ENCODE results near the gene TM2D1.
"Not testable (repeated sequence)": the region's sequence is repeated elsewhere in the genome, so short reads cannot be mapped to it uniquely, and the experiment has no call there.

Gene TM2D1

DNA sequence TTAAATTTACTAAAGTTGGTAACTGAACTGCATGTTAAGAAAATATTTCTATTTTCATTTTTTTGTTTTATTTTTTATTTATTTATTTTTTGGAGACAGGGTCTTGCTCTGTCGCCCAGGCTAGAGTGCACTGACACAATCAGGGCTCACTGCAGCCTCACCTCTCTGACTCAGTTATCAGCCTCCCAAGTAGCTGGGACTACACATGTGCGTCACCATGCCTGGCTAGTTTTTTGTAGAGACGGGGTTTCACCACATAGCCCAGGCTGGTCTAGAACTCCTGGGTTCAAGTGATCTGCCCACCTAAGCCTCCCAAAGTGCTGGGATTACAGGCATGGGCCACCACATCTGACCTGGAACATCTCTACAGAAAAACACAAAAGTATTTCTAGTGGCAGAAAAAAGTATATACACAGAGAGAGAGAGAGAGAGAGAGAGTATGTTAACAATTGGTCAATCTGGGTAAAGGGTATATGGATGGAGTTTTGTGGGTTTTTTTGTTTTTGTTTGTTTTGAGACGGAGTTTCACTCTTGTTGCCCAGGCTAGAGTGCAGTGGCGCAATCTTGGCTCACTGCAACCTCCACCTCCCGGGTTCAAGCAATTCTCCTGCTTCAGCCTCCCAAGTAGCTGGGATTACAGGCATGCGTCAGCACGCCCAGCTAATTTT is 5.8 kb downstream of the TM2D1 start:
- DNase-seq (ENCODE audit: low read depth) = not testable (repeated sequence)

DNA sequence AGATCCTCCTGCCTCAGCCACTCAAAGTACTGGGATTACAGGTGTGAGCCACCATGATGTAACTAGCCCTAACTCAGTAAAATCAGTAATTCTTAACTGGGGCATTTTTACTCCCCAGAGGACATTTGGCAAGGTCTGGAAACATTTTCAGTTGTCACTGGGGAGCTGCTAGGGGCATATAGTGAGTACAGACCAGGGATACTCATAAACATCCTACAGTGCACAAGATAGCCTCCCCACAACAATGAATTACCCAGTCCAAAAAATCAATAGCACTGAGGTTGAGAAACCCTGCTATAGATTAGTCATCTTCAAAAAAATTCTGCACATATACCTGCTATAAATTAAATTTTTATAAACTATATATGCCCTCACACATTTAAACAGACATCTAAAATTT is 13.0 kb downstream of the TM2D1 start:
- no peak for DNase-seq (ENCODE audit: low read depth)

DNA sequence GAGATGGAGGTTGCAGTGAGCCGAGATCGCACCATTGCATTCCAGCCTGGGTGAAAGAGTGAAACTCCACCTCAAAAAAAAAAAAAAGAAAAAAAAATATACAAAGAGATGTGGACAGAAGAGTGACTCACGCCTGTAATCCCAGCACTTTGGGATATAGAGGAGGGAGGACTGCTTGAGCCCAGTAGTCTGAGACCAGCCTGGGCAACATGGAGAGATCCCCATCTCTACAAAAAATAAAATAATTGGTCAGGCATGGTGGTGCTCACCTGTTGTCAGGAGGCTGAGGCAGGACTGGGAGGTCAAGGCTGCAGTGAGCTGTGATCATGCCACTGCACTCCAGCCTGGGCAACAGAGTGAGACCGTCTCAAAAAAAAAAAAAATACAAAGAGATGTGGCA is 13.7 kb downstream of the TM2D1 start:
- DNase-seq (ENCODE audit: low read depth) = not testable (repeated sequence)

DNA sequence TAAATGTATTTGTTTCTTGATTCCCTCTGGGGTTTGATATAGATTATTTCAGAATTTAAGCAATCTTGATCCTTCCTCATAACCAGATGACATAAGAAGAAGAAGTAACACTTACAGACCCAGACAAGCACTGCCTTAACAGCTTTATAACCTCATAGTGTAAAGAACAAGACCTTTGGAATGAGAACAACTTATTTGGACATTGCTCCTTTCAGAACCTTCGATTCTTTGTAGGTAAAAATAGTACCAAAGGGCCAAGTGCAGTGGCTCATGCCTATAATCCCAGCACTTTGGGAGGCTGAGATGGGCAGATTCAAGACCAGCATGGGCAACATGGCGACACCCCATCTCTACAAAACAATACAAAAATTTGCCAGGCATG is 15.0 kb downstream of the TM2D1 start:
- no peak for DNase-seq (ENCODE audit: low read depth)

DNA sequence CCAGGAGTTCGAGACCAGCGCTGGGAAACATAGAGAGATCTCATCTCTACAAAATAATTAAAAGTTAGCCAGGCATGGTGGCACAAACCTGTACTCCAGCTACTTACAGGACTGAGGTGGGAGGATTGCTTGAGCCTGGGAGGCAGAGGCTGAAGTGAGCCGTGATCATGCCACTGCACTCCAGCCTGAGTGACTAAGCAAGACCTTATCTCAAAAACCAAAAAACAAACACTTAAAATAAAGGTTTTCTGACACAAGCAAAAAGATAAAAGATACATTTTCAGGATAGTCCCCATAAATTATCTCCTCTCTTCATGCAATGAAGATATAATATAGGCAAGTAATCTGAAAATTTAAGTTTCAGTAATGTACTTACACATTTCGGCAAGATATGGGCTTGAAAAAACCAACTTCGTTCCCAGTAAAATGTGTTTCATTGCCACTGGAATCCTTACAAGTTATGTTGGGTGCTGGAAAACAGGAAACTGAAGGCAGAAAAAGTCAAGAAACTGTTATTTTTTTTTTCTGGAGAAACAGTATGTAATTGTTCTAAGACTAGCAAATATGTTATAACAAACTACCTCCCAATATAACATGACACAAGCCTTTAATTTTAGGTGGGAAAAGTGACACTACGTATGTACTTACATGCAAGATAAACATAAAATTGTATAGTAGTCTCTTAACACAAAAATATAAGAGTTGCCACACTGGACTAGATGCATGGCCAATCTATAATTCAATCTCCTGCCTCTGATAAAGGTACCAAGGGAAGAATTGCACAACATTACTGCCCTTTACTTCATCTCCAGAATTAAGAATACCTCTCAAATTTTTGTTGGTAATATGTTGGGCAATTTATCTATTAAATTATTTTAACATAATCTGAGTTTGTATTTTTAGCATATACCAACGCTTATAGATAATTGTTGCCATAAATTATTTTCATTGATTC is 15.7 kb downstream of the TM2D1 start:
- no peak for DNase-seq (ENCODE audit: low read depth)

DNA sequence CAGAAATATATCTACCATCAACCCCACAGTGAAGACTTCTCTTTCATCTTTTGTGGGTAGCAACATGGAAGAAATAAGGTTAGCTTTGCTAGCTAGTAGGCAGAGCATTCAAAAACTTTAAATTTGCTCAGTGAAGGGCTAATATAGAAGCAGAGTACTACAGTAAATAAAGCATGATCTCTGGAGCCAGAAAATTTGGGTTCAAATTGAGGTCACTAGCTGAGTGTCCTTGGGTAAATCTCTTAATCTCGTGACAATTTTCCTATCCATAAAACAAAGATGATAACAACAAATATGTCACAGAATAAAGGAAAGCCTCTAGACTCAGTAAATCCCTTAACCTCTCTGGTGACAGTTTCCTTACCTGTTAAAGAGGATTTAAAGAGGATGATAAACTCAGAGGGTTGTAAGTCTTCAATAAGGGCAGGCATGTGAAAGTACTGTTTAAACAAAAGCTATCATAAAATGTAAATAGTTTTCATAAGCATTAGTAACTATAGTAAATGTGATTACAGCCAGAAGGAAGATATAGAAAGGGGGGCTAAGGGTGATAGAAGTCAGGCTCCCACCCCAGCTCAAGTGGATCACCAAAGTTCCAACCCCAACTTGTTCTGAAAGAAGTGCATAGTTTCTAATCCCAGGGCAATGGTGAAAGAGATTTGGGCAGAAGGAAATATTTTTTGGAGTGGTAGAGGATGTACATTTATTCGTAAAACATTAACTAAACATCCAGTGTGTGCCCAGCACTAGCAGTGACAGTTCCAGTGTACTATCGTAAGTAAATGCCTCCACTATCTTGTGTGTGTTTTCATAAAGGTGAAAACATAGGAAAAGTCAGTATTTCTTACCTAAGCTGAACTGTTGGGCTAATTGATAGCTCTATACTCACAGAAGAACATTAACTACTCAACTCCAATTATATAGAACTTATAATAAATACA is 24.8 kb downstream of the TM2D1 start:
- no peak for DNase-seq (ENCODE audit: low read depth)

GRCh38 chr1:61692155-61692800 is 32.7 kb downstream of the TM2D1 start:
- DNase-seq (ENCODE audit: low read depth) = no peak

GRCh38 chr1:61687901-61688300 is 37.0 kb downstream of the TM2D1 start:
- no peak for DNase-seq (ENCODE audit: low read depth)

DNA sequence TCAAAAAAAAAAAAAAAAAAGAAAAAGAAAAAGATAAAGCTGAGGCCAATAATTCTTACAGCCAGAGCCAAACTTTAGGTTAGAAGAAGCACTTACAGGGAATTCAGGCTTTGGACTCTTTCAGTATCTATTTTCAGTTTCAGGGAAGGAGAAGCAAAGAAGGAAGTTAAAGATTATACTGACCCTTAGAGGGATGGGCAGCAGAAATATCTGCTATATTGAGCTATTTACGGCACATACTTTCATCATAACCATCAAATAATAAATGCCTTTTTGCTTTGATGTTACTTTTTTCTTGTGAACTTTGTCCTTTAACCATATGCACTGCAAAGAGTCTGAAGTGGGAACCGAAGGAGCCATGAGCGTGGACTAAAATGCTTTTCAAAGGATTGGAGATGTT is 42.0 kb downstream of the TM2D1 start:
- no peak for DNase-seq (ENCODE audit: low read depth)

DNA sequence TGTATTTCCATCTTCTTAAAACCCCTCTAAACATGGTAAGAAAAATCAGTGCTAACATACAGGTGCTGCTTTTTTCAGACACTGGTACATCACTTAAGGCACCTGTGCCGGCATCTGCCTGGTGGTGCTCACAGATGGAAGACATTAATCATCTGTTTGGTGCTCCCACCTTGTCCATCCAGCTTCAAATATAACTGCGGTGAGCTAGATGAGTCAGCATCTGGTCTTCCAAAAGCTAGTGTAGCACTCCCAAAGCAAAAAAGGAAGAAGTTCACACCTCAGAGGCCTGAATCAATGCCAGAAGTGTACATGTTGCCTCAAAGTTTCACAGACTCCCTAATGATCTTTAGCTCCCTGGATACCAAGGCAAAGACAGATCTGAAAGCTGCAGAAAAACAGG is 44.4 kb downstream of the TM2D1 start:
- DNase-seq (ENCODE audit: low read depth) = no peak

GRCh38 chr1:61676881-61677280 is 48.1 kb downstream of the TM2D1 start:
- DNase-seq (ENCODE audit: low read depth) = not testable (repeated sequence)

GRCh38 chr1:61674221-61674620 is 50.7 kb downstream of the TM2D1 start:
- DNase-seq (ENCODE audit: low read depth) = no peak

- DNase-seq (ENCODE audit: low read depth) = no peak
Measured at GRCh38 chr1:61672376-61672775, 52.6 kb downstream of the TM2D1 start.

- no peak for DNase-seq (ENCODE audit: low read depth)
Measured at GRCh38 chr1:61670445-61670844, 54.5 kb downstream of the TM2D1 start.

- DNase-seq (ENCODE audit: low read depth) = no peak
Measured at GRCh38 chr1:61670016-61670415, 54.9 kb downstream of the TM2D1 start.

DNA sequence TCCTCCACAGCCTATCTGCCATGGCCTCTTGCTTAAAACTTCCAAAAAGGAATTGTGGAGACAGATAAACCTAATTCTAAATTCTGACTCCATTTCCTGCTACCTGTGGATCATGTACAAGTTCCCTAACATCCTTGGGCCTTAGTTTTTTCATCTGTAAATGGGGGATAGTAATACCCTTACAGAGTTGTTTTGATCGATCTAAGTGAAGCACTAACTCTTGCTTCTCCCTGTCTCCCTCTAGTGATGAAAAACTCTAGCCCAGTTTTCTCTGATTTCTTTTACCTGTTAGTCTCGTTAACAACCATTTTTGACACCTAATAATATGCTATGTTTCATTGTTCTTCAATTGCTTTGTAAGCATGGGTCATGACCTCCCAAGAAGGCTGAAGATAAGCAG is 65.9 kb downstream of the TM2D1 start:
- no peak for DNase-seq (ENCODE audit: low read depth)

GRCh38 chr1:61655453-61655852 is 69.5 kb downstream of the TM2D1 start:
- no peak for DNase-seq (ENCODE audit: low read depth)

DNA sequence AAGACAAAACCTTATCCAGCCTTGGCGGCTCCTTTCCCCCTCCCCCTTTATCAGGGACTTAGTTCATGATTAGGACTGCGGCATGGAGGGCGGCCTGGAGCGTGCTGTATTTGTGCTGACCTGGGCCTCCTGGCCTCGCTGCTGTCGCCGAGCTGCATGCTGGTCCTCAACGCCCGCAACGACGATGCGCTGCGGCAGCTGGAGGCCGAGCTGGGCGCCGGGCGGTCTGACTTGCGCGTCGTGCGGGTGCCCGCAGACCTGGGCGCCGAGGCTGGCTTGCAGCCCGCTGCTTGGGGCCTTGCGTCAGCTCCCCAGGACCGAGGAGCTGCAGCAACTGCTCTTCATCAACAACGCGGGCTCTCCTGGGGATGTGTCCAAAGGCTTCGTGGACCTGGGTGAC is 70.9 kb downstream of the TM2D1 start:
- DNase-seq (ENCODE audit: low read depth) = no peak

DNA sequence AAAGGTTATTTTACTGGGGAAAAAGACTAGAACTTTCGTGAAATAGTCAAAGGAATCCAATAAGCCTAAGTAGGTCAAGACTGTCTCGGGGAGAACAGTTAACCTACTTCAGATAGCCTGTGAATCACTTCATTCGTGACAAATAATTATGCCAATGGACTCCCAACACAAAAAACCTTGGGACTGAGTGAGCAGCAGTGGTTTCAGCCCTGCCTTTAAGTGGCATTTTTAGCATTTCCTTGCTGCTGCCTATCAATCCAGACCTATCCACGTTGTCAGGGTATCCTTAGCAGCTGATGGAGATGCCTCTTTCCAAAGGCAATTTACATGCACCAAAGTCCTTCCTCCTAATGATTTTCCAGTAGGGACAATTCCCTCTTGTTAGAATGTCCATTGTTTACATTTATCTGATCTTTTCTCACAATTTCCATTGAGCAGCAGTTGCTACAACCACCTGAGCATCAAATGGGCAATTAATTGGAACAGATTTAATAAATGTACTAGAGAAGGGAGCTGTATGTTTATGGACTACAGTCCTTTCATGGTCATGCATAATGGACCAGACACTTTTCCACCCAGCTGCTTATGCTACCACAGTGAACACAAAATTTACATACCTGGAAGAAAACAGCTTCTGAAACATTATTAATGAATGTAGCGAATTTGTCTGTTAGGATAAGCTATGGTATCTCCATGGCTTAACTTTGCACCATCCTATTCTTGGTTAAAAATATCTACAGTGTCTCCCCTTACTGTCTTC is 75.8 kb downstream of the TM2D1 start:
- DNase-seq (ENCODE audit: low read depth) = no peak

DNA sequence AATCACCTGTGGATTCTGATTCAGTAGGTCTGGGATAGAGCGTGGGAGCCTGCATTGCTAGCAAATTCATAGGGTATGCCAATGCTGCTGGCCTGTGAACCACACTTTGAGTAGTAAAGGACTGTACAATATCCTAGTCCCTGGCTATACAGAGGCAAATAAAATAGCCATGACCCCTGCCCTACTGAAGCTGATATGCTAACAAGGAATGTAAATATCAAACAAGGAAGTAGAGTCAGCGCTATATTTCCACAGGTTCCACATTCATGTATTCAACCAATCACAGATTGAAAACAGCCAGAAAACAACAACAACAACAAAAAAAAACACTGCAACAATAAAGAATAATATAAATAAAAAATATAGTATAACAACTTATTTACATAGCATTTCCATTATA is 77.8 kb downstream of the TM2D1 start:
- no peak for DNase-seq (ENCODE audit: low read depth)

GRCh38 chr1:61645476-61645875 is 79.5 kb downstream of the TM2D1 start:
- DNase-seq (ENCODE audit: low read depth) = no peak

Measured in stimulated activated CD8-positive, alpha-beta memory T cell treated with anti-CD3 and anti-CD28 coated beads, Interleukin-4, amount 100 ng/mL, for 24 hours (primary cell).